Hepatocyte (in vitro differentiated cells): ENCODE measurements around the gene TWNK. TPM values are rescaled to one million over a fixed set of nuclear protein-coding genes. Genes with fewer than 3 reads are reported as not detected.

Experiments used
- DNase-seq: peaks from one replicate; pipeline ENCODE4 v3.0.0-alpha.2; 2016; ENCODE audit warnings: low spot score
- H2AFZ ChIP-seq: fragments of 200-600 bp; sonication (generic); 2 replicates; pipeline ENCODE4 v1.6.0; 2016; ENCODE audit warnings: antibody characterized with exemption, mild to moderate bottlenecking
- H3K27ac ChIP-seq: fragments of 200-600 bp; sonication (generic); 2 replicates; pipeline ENCODE4 v1.5.1; 2016; ENCODE audit warnings: mild to moderate bottlenecking
- H3K27me3 ChIP-seq: fragments of 200-600 bp; sonication (generic); 2 replicates; pipeline ENCODE4 v1.6.1; 2016
- H3K36me3 ChIP-seq: fragments of 200-600 bp; sonication (generic); replicated peaks from 2 replicates; pipeline ENCODE4 v1.5.1; 2016; ENCODE audit warnings: low read depth; ENCODE audit not compliant: insufficient read depth
- H3K4me1 ChIP-seq: fragments of 200-600 bp; sonication (generic); 2 replicates; pipeline ENCODE4 v1.5.1; 2016; ENCODE audit warnings: mild to moderate bottlenecking, moderate library complexity; ENCODE audit not compliant: insufficient read depth
- H3K4me2 ChIP-seq: fragments of 200-600 bp; sonication (generic); 2 replicates; pipeline ENCODE4 v1.6.0; 2016
- H3K4me3 ChIP-seq: fragments of 200-600 bp; sonication (generic); 2 replicates; pipeline ENCODE4 v1.5.1; 2016; ENCODE audit warnings: mild to moderate bottlenecking
- H3K79me2 ChIP-seq: fragments of 200-600 bp; sonication (generic); 2 replicates; pipeline ENCODE4 v1.6.0; 2017; ENCODE audit warnings: mild to moderate bottlenecking
- H3K9me2 ChIP-seq: fragments of 200-600 bp; sonication (generic); replicated peaks from 2 replicates; pipeline ENCODE4 v1.6.0; 2017; ENCODE audit warnings: mild to moderate bottlenecking; ENCODE audit not compliant: insufficient read depth
- H3K9me3 ChIP-seq: fragments of 200-600 bp; sonication (generic); 2 replicates; pipeline ENCODE4 v1.5.1; 2016; ENCODE audit warnings: low read depth, mild to moderate bottlenecking
- H4K20me1 ChIP-seq: fragments of 200-600 bp; sonication (generic); 2 replicates; pipeline ENCODE4 v1.6.0; 2016; ENCODE audit warnings: mild to moderate bottlenecking; ENCODE audit not compliant: insufficient read depth, poor library complexity, severe bottlenecking
- EZH2 ChIP-seq: fragments of 200-600 bp; sonication (generic); IDR thresholded peaks from 2 replicates; pipeline ENCODE4 v1.6.1; 2016; ENCODE audit warnings: antibody characterized with exemption, mild to moderate bottlenecking, borderline replicate concordance
- EZH2phosphoT487 ChIP-seq: fragments of 200-600 bp; sonication (generic); IDR thresholded peaks from one replicate; pipeline ENCODE4 v1.6.1; 2018; ENCODE audit warnings: antibody characterized with exemption, mild to moderate bottlenecking, low read depth, moderate library complexity; ENCODE audit not compliant: unreplicated experiment, severe bottlenecking
- WGBS: methylation state at CpG from one replicate; pipeline ENCODE4 v1.1.6; 2016; ENCODE audit warnings: low lambda C conversion rate; ENCODE audit errors: missing lambda C conversion rate; 5-methylcytosine and 5-hydroxymethylcytosine counted together
- polyA plus RNA-seq: library from polyadenylated mRNA; unstranded; fragments of >200 nt; fragmentation: Nextera tagmentation; extraction: Ambion mirVana; gene quantifications from 2 replicates; pipeline ENCODE4 v1.2.1, GENCODE V29; 2016
- total RNA-seq: library from RNA; depleted of rRNA; stranded (reverse); fragments of >200 nt; gene quantifications from 2 replicates; pipeline ENCODE4 v1.2.3, GENCODE V29; 2014
- TF ChIP-seq, protein P1 (sequence below): fragments of 200-600 bp; sonication (generic); IDR thresholded peaks from 2 replicates; pipeline ENCODE4 v1.5.1; 2016; ENCODE audit warnings: antibody characterized with exemption, mild to moderate bottlenecking; ENCODE audit not compliant: poor library complexity

TWNK gene
- total and polyA plus RNA-seq, 2 experiments from 2014 or later = 4.0 to 5.0 TPM

DNA sequence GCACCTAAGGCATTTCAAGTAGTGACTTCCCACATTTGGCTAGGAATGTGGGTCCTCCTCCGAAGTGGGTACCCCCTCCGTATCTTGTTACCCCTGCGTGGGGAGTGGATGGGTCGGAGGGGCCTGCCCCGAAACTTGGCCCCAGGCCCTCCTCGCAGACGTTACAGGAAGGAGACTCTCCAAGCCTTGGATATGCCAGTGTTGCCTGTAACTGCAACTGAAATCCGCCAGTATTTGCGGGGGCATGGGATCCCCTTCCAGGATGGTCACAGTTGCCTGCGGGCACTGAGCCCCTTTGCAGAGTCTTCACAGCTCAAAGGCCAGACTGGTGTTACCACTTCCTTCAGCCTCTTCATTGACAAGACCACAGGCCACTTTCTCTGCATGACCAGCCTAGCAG is 823 bp downstream of the TWNK start:
- peak overlapping the region; percentile 95 for H2AFZ ChIP-seq
- WGBS = 79% methylated on average over 10 of the region's 10 CpGs
- H3K4me1 ChIP-seq = peaks cover 14% of the 10 kb centered on the region
- H4K20me1 ChIP-seq = no peaks in the 10 kb centered on the region
- H3K27ac ChIP-seq = no peak overlapping the region
- H3K36me3 ChIP-seq = no peaks in the 10 kb centered on the region
- no peaks in the 10 kb centered on the region for H3K27me3 ChIP-seq
- no peak for DNase-seq
- H3K4me2 ChIP-seq = peak overlapping the region; percentile 98
- peaks cover 37% of the 10 kb centered on the region for H3K79me2 ChIP-seq
- no peaks in the 10 kb centered on the region for H3K9me3 ChIP-seq
- H3K9me2 ChIP-seq = no peaks in the 10 kb centered on the region
- TF ChIP-seq, protein P1, sequence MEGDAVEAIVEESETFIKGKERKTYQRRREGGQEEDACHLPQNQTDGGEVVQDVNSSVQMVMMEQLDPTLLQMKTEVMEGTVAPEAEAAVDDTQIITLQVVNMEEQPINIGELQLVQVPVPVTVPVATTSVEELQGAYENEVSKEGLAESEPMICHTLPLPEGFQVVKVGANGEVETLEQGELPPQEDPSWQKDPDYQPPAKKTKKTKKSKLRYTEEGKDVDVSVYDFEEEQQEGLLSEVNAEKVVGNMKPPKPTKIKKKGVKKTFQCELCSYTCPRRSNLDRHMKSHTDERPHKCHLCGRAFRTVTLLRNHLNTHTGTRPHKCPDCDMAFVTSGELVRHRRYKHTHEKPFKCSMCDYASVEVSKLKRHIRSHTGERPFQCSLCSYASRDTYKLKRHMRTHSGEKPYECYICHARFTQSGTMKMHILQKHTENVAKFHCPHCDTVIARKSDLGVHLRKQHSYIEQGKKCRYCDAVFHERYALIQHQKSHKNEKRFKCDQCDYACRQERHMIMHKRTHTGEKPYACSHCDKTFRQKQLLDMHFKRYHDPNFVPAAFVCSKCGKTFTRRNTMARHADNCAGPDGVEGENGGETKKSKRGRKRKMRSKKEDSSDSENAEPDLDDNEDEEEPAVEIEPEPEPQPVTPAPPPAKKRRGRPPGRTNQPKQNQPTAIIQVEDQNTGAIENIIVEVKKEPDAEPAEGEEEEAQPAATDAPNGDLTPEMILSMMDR = no peak
- TF ChIP-seq EZH2 (no peak), EZH2phosphoT487 (no peak)
- H3K4me3 ChIP-seq = peak overlapping the region; percentile 91

DNA sequence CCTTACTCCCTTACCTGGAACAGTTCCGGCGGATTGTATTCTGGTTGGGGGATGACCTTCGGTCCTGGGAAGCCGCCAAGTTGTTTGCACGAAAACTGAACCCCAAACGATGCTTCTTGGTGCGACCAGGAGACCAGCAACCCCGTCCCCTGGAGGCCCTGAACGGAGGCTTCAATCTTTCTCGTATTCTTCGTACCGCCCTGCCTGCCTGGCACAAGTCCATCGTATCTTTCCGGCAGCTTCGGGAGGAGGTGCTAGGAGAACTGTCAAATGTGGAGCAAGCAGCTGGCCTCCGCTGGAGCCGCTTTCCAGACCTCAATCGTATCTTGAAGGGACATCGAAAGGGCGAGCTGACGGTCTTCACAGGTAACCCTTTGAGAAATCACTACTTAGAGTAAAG is 1.7 kb downstream of the TWNK start:
- Histone ChIP-seq H3K36me3 (no peaks in the 10 kb centered on the region), H2AFZ (no peak overlapping the region), H3K4me2 (no peak overlapping the region), H3K9me2 (no peaks in the 10 kb centered on the region), H3K4me1 (peaks cover 14% of the 10 kb centered on the region), H3K79me2 (peaks cover 37% of the 10 kb centered on the region), H3K27ac (no peak overlapping the region), H4K20me1 (no peaks in the 10 kb centered on the region), H3K9me3 (no peaks in the 10 kb centered on the region), H3K27me3 (no peaks in the 10 kb centered on the region), H3K4me3 (no peak overlapping the region)
- no peak for DNase-seq
- 98% methylated on average over 21 of the region's 21 CpGs for WGBS
- TF ChIP-seq EZH2phosphoT487 (no peak), EZH2 (no peak)
- TF ChIP-seq, protein P1 = no peak

DNA sequence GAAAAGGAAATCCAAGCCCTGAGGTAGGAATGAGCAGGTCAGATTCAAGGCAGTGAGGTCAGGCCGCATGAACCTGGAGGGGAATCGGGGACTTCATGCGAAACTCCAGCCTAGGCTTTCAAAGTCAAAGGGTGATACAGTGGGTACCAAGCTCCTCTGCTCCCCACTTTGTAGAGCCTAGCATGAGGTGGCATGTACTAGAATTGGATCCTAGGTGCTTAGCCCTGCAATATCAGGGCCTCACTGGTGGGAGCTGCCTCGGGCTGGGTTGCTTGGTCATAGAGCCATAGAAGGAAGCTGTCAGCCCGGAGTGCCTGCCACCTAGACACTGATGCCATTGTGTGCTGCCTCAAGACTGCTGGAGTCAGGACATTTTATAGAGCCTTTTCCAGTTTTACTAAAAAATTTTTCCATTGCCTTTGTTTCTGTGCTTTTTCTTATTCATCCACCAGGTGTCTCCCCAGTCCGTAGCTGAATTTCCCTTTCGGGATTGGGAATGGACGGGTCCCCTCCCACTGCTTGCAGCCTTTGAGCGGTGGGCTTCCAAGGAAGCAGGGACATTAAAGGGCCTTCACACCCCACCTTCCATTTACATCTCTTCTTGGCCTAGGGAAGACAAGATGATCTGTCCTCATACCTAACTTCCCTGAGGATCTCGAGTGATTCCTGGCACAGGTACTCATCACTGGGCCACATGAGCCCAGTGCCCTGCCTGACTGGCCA is 6.8 kb downstream of the TWNK start:
- H3K4me1 ChIP-seq = peaks cover 21% of the 10 kb centered on the region
- H3K9me3 ChIP-seq = no peaks in the 10 kb centered on the region
- H3K36me3 ChIP-seq = no peaks in the 10 kb centered on the region
- WGBS = 50% methylated on average over 10 of the region's 10 CpGs
- H3K4me3 ChIP-seq = no peak overlapping the region
- H3K27me3 ChIP-seq = no peaks in the 10 kb centered on the region
- H2AFZ ChIP-seq = no peak overlapping the region
- H3K9me2 ChIP-seq = no peaks in the 10 kb centered on the region
- DNase-seq = peak; percentile 66
- H3K27ac ChIP-seq = peak overlapping the region; percentile 99
- H3K4me2 ChIP-seq = no peak overlapping the region
- TF ChIP-seq, protein P1 = peak; percentile 83
- no peak for TF ChIP-seq EZH2phosphoT487
- TF ChIP-seq EZH2 = no peak
- H3K79me2 ChIP-seq = peaks cover 7% of the 10 kb centered on the region
- no peaks in the 10 kb centered on the region for H4K20me1 ChIP-seq
